GM10248 (cell line): ENCODE data around the gene MS4A5.

Experiments used
- CTCF ChIA-PET: fragments of 300-600 bp; sonication (Branson Sonifier 250); formaldehyde crosslinking; extraction: SDS; loops from one replicate; lab custom pipeline; 2021; ENCODE audit warnings: antibody characterized with exemption; lab: Yijun Ruan, JAX
- POLR2A ChIA-PET: fragments of 350-650 bp; sonication (Branson Sonifier 250); formaldehyde crosslinking; extraction: SDS; loops from one replicate; lab custom pipeline; 2020; ENCODE audit warnings: antibody characterized with exemption; lab: Yijun Ruan, JAX
- DNase-seq: peaks from one replicate; pipeline ENCODE4 v3.0.0; 2012; ENCODE audit errors: extremely low spot score
- TF ChIP-seq, protein P1 (sequence below): IDR thresholded peaks from 2 replicates; pipeline ENCODE4 v1.5.1; 2012; ENCODE audit warnings: mild to moderate bottlenecking, low read depth; ENCODE audit errors: extremely low read depth, missing control alignments, control extremely low read depth

MS4A5 gene

GRCh38 chr11:60459345-60459744 lies 30.0 kb downstream of the MS4A5 start:
- CTCF ChIA-PET, result interaction anchor here (0.8 to 7.2 kb wide), 9 partner anchors 9 to 304 kb away, joined by 3 to 42 read pairs (median 4); no protein-coding TSS in a partner anchor
- POLR2A ChIA-PET, result interaction anchor here (1.1 kb wide), 1 partner anchor 790 kb away, joined by 3 read pairs; the partner anchor contains the start of gene PATL1
- DNase-seq, result no peak
- TF ChIP-seq, protein P1, sequence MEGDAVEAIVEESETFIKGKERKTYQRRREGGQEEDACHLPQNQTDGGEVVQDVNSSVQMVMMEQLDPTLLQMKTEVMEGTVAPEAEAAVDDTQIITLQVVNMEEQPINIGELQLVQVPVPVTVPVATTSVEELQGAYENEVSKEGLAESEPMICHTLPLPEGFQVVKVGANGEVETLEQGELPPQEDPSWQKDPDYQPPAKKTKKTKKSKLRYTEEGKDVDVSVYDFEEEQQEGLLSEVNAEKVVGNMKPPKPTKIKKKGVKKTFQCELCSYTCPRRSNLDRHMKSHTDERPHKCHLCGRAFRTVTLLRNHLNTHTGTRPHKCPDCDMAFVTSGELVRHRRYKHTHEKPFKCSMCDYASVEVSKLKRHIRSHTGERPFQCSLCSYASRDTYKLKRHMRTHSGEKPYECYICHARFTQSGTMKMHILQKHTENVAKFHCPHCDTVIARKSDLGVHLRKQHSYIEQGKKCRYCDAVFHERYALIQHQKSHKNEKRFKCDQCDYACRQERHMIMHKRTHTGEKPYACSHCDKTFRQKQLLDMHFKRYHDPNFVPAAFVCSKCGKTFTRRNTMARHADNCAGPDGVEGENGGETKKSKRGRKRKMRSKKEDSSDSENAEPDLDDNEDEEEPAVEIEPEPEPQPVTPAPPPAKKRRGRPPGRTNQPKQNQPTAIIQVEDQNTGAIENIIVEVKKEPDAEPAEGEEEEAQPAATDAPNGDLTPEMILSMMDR, result no peak

GRCh38 chr11:60468829-60469228 lies 39.5 kb downstream of the MS4A5 start:
- CTCF ChIA-PET, result interaction anchor here (1.1 to 1.6 kb wide), 2 partner anchors 9 to 105 kb away, joined by 3 to 4 read pairs; no protein-coding TSS in a partner anchor
- POLR2A ChIA-PET, result no interaction called here
- TF ChIP-seq, protein P1, result no peak

DNA sequence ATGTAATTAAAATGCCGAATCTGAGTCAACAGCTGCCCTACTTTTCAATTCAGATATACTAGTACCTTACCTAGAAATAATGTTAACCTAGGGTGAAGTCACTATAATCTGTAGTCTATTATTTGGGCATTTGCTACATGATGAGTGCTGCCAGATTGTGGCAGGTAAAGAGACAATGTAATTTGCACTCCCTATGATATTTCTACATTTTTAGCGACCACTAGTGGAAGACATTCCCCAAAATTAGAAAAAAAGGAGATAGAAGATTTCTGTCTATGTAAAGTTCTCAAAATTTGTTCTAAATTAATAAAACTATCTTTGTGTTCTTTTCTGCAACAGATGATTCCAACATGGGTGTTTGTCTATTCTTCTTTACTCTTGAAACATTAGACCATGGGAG lies 40.4 kb downstream of the MS4A5 start:
- TF ChIP-seq, protein P1, result no peak
- POLR2A ChIA-PET, result no interaction called here
- CTCF ChIA-PET, result interaction anchor here (1.4 kb wide), 1 partner anchor 107 kb away, joined by 4 read pairs; no protein-coding TSS in a partner anchor
- DNase-seq, result no peak

More at GRCh38 chr11:60468829-60469228, 39.5 kb downstream of the MS4A5 start:
- DNase-seq, result no peak

DNA sequence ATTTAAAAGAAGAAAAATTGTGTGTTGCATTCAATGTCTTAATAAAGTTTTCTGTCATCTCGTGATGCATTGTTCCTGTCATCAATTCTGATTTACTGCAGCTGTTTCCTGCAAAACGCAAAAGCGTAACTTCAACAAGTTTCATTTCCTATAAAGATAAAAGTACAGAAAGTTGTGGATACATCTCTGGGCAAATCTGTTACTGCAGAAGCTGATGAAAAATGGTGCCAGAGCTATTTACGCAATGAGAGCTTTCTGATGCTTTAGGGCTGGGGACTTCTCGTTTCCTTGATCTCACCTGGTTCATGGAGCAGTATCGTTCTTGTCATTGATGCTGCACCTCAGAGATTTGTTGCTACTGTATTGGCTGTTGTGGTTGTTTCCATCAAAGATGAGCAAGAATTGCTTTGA lies 47.7 kb downstream of the MS4A5 start:
- no peak for DNase-seq
- ChIA-PET POLR2A (no interaction called here), CTCF (interaction anchor here (1.0 to 1.7 kb wide), 5 partner anchors 10 to 114 kb away, joined by 3 to 8 read pairs (median 4); no protein-coding TSS in a partner anchor)
- TF ChIP-seq, protein P1, result no peak

DNA sequence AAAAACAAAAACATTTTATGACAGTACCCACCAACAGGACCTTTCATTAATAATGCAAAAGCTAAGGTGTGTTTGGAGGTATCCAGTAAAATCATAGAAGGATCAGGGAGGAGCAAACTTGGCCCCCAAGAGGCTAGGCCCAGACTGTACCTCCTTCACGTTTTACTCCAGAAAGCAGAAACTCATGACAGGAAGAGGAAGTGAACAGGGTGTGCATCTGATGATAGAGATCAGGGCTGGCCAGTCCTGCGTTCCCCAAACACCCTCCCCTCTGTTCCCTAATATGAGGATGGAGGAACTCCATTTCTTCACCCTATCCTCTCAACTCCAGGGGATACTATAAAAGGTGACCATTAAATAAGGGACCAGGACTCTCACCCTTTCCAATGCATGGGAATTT lies 53.0 kb downstream of the MS4A5 start:
- POLR2A ChIA-PET, result no interaction called here
- CTCF ChIA-PET, result interaction anchor here (1.0 to 4.4 kb wide), 4 partner anchors 11 to 217 kb away, joined by 3 to 45 read pairs (median 7); no protein-coding TSS in a partner anchor
- DNase-seq, result no peak
- TF ChIP-seq, protein P1, result no peak

GRCh38 chr11:60485987-60486386 lies 56.6 kb downstream of the MS4A5 start:
- CTCF ChIA-PET, result interaction anchor here (1.2 to 4.4 kb wide), 11 partner anchors 10 to 221 kb away, joined by 3 to 45 read pairs (median 8); partner anchors contain the start of gene MS4A1

More at GRCh38 chr11:60485987-60486386, 56.6 kb downstream of the MS4A5 start:
- TF ChIP-seq, protein P1, result peak; percentile 92
- DNase-seq, result peak; percentile 85
- POLR2A ChIA-PET, result no interaction called here
